GM21390 (cell line): ENCODE results near the gene TRAF5.
A peak's percentile ranks its signal among the peaks of the same experiment; 100 is the strongest.

Experiments used
- ATAC-seq: cut with Tn5 transposase; IDR thresholded peaks from one replicate; pipeline ENCODE4 v1.9.1; 2021; ENCODE audit not compliant: unreplicated experiment

Gene TRAF5

DNA sequence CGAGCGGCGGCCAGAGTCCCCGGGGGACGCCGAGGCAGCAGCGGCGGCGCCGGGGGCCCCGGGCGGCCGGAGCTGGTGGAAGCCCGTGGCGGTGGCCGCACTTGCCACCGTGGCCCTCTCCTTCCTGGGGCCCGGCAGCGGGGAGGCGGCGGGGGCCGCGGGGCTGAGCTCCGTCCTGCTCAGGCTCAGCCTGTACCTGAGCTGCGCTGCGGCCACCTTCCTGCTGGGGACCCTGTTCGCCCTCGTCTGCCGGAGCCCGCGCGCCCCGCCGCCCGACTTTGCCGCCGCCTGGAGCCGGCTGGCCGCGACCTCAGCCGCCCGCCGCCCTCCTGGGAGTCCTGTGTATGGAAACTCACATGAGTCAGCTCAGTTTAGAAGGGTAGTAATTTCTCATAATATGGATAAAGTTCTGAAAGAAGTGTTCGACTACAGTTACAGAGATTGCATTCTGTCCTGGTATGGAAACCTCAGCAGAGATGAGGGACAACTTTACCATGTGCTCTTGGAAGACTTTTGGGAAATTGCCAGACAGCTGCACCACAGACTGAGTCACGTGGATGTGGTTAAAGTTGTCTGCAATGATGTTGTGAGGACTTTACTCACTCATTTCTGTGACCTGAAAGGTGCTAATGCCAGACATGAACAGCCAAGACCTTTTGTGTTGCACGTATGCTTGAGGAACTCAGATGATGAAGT lies 90.1 kb downstream of the TRAF5 start:
- peak; percentile 53 for ATAC-seq

DNA sequence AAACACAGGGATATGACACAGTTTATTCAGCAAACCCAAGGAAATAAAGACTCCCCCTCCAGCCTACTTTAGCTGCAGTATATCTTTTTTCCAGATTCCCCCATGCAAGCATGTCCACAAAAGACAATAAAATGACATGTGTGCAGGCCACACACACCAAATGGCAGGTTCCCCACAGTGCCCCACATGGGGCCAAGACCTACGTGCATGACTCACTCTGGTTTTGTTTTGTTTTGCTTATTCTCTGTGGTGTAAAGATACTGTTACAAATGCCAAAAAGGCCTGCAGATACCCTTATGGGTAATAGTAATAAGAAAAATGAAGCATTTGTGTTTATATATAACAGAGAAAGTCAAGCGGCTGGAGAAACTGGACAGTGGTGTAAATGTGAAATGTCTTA lies 93.8 kb downstream of the TRAF5 start:
- ATAC-seq, result peak; percentile 41

DNA sequence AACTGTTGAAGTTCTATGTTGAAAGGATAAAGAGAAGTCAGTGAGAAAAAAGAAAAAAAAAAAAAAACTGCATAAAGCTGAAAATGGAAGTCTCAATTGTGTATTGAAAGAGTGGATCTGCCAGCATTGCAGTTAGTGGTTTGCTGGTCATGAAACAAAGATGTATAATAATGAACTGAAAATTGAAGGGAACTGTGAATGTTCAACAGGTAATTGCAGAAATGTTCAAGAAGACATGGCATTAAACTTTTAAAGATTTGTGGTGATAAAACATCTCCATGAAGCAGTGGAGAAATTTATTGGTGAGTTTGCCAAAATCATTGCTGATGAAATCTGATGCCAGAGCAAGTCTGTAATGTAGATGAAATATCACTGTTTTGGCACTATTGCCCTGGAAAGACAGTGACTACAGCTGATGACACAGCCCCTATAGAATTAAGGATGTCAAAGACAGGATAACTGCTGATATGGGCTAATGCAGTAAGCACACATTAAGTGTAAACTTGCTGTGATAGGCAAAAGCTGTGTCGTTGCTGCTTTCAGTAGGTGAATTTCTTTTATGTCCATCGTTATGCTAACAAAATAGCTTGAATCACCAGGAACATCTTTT lies 94.3 kb downstream of the TRAF5 start:
- no peak for ATAC-seq

DNA sequence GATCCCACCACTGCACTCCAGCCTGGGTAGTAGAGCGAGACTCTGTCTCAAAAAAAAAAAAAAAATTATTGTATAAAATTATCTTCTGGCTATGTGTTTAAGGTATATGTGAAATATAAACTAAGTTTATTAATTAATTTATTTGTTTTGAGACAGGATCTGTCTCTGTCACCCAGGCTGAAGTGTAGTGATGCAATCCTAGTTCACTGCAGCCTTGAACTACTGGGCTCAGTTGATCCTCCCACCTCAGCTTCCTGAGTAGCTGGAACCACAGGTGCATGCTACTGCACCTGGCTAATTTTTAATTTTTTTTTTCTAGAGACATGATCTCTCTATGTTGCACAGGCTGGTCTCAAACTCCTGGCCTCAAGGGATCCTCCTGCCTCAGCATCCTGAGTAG lies 97.4 kb downstream of the TRAF5 start:
- ATAC-seq, result no peak
